Measurements from ENCODE around the gene TBX19.

- TF ChIP-seq CTCF (IDR thresholded peaks at IDR 0.05) (no peak), POLR2A (IDR thresholded peaks at IDR 0.05) (no peak)
Measured at GRCh38 chr1:168331569-168331968, 50.9 kb downstream of the TBX19 start.

Data from Peyer's patch (tissue), 4 donors.